Epithelial cell of umbilical artery (primary cell): ENCODE results near the gene VPS37B. TPM values are rescaled to one million over a fixed set of nuclear protein-coding genes. Genes with fewer than 3 reads are reported as not detected.

Experiments used
- total RNA-seq: library from RNA; depleted of rRNA; stranded (reverse); fragments of >200 nt; gene quantifications from 2 replicates; pipeline ENCODE4 v1.2.3, GENCODE V29; 2014

VPS37B gene, protein sequence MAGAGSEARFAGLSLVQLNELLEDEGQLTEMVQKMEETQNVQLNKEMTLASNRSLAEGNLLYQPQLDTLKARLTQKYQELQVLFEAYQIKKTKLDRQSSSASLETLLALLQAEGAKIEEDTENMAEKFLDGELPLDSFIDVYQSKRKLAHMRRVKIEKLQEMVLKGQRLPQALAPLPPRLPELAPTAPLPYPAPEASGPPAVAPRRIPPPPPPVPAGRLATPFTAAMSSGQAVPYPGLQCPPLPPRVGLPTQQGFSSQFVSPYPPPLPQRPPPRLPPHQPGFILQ
- 14.3 and 17.9 TPM in 2 replicates for total RNA-seq

DNA sequence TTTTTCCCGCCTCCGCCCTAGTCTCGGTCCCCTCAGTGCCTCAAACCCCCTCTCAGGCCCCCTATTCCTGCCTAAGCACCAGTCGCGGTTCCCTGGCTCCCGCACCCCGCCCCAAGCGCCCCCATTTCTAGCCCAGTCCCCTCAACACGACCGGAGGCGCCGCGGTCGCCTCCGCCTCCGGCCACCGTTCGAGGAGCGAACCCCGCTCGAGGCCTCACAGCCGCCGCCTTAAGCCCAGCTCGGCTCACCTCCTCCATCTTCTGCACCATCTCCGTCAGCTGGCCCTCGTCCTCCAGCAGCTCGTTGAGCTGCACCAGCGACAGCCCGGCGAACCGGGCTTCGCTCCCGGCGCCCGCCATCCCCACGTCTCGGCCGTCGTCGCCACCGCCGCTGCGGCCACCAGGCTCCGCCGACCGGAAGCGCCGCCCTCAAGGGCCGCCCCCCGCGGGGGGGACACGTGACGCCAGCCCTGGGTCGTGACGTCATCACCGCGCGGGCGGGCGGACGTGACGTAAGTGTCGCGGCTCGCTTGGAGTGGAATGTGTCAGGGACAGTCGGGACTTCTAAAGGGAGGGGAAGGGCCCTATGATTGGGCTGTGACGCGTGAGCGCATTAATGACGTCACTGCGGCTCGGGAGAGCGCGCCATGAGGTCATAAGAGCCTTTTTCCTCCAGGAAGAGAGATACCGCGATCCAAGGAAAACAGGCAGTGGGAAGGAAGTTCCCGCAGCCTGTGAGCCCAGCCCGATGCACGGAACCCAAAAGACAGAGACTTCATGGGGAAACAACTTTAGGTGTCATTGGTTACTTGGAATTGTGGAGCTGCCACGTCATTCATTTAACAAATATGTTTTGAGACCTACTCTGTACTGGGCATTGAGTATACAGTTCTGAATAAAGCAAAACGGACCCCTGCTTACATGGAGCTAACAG is at the start of gene VPS37B:
Gene VPS37B, minus strand, starts transcription at position 421 of the 933 bp plus-strand sequence. Its CDS starts 62 bp downstream, at position 359.

DNA sequence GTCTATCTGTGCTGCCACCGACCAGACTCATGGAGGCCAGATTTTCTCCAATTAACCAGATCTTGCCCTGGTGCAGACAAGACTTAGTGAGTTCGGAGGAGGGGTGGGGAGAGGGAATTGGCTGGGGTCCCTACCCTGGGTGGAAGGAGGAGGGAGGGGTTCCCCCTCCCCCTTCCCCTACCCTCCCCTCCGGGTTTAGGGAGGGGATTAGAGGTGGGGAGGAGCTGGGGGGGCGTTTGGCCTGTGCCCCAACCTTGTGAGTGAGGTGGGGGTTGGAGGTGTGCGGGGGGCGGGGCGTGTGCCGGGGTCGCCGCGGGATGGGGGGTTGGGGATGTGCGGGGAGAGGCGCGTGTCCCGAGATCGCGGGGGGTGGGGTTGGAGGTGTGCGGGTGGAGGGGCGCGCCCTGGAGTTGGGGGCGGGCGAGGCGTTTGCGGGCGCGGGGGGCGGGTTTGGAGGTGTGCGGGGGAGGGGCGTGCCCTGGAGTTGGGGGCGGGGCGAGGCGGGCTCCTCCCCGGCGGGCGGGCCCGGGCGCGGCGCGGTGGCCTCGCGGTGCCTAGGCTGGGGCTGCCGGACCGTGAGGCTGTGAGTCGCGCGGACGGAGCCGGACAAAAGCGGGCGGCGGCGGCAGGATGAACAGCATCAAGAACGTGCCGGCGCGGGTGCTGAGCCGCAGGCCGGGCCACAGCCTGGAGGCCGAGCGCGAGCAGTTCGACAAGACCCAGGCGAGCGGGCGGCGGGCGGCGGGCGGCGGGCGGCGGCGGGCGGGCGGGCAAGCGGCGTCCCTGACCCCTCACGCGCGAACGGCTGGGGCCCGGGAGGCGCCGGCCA is 60.8 kb downstream of the VPS37B start, which contains the start of gene HIP1R:
Gene HIP1R, plus strand, starts transcription at position 537 of the 829 bp plus-strand sequence. Its CDS starts 94 bp downstream, at position 631.

Other genes starting within 250 kb of the VPS37B start
- gene HCAR2, start 192.8 kb downstream of the VPS37B start, total RNA-seq: not detected in 2 replicates
- gene HCAR3, start 179.3 kb downstream of the VPS37B start, total RNA-seq: not detected in 2 replicates
- gene HCAR1, start 165.3 kb downstream of the VPS37B start, total RNA-seq: not detected in 2 replicates
- gene DENR, start 143.3 kb downstream of the VPS37B start, total RNA-seq: 35.1 and 45.4 TPM in 2 replicates
- gene CCDC62, start 121.6 kb downstream of the VPS37B start, total RNA-seq: 0.30 and 0.65 TPM in 2 replicates
- gene HIP1R, start 60.7 kb downstream of the VPS37B start, total RNA-seq: 121 and 122 TPM in 2 replicates
- gene ABCB9, start 70.3 kb upstream of the VPS37B start, total RNA-seq: 4.4 and 7.5 TPM in 2 replicates
- gene OGFOD2, start 79.1 kb upstream of the VPS37B start, total RNA-seq: 8.8 and 11.4 TPM in 2 replicates
- gene ARL6IP4, start 84.6 kb upstream of the VPS37B start, total RNA-seq: 227 and 297 TPM in 2 replicates